ENCODE results near the gene TTC28.

DNA sequence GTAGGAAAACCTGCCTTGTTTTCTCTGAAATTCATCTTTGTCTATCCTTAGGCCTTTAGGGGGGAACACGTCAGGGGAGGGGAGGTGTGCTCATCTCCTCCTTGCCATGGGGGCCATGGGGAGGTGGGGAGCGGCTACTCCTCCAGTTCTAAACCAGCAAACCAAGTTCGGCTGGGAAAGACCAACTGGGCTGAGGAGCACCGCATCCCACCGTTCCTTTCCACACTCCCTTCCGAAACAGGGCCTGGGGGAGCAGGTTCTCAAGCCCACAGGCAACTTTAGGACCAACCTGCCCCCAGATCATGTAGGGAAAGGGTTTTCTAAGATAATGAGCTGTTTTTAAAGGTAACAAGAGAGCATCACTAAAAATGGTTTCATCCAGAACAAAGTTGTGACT lies 683.1 kb downstream of the TTC28 start:
- TF ChIP-seq, protein P1, sequence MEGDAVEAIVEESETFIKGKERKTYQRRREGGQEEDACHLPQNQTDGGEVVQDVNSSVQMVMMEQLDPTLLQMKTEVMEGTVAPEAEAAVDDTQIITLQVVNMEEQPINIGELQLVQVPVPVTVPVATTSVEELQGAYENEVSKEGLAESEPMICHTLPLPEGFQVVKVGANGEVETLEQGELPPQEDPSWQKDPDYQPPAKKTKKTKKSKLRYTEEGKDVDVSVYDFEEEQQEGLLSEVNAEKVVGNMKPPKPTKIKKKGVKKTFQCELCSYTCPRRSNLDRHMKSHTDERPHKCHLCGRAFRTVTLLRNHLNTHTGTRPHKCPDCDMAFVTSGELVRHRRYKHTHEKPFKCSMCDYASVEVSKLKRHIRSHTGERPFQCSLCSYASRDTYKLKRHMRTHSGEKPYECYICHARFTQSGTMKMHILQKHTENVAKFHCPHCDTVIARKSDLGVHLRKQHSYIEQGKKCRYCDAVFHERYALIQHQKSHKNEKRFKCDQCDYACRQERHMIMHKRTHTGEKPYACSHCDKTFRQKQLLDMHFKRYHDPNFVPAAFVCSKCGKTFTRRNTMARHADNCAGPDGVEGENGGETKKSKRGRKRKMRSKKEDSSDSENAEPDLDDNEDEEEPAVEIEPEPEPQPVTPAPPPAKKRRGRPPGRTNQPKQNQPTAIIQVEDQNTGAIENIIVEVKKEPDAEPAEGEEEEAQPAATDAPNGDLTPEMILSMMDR (IDR thresholded peaks at IDR 0.05) = no peak
- no peak for TF ChIP-seq POLR2A (IDR thresholded peaks at IDR 0.05)
- TF ChIP-seq EP300 (IDR thresholded peaks at IDR 0.05) = no peak
- no peak for TF ChIP-seq POLR2AphosphoS5 (IDR thresholded peaks at IDR 0.05)

All from sigmoid colon (tissue), 4 donors.